D721Med (cell line): ENCODE data around the gene AP4M1.

Experiments
- DNase-seq: peaks from one replicate; pipeline ENCODE4 v3.0.0; 2011; ENCODE audit warnings: low spot score; ENCODE audit not compliant: insufficient read length
- FAIRE-seq: peaks from 2 replicates; lab custom pipeline; 2011; peaks lifted over from hg19 to GRCh38; lab: Jason Lieb, UNC
- TF ChIP-seq, protein P1 (sequence below): IDR thresholded peaks from 2 replicates; pipeline ENCODE4 v1.5.1; 2012; ENCODE audit warnings: mild to moderate bottlenecking, control low read depth; ENCODE audit not compliant: insufficient read depth; ENCODE audit errors: missing control alignments

Gene AP4M1

DNA sequence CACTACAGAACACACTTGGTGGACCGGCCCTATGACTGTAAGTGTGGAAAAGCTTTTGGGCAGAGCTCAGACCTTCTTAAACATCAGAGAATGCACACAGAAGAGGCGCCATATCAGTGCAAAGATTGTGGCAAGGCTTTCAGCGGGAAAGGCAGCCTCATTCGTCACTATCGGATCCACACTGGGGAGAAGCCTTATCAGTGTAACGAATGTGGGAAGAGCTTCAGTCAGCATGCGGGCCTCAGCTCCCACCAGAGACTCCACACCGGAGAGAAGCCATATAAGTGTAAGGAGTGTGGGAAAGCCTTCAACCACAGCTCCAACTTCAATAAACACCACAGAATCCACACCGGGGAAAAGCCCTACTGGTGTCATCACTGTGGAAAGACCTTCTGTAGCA, 37.3 kb upstream of the AP4M1 start:
- no peak for FAIRE-seq
- TF ChIP-seq, protein P1, sequence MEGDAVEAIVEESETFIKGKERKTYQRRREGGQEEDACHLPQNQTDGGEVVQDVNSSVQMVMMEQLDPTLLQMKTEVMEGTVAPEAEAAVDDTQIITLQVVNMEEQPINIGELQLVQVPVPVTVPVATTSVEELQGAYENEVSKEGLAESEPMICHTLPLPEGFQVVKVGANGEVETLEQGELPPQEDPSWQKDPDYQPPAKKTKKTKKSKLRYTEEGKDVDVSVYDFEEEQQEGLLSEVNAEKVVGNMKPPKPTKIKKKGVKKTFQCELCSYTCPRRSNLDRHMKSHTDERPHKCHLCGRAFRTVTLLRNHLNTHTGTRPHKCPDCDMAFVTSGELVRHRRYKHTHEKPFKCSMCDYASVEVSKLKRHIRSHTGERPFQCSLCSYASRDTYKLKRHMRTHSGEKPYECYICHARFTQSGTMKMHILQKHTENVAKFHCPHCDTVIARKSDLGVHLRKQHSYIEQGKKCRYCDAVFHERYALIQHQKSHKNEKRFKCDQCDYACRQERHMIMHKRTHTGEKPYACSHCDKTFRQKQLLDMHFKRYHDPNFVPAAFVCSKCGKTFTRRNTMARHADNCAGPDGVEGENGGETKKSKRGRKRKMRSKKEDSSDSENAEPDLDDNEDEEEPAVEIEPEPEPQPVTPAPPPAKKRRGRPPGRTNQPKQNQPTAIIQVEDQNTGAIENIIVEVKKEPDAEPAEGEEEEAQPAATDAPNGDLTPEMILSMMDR: no peak
- DNase-seq: no peak

DNA sequence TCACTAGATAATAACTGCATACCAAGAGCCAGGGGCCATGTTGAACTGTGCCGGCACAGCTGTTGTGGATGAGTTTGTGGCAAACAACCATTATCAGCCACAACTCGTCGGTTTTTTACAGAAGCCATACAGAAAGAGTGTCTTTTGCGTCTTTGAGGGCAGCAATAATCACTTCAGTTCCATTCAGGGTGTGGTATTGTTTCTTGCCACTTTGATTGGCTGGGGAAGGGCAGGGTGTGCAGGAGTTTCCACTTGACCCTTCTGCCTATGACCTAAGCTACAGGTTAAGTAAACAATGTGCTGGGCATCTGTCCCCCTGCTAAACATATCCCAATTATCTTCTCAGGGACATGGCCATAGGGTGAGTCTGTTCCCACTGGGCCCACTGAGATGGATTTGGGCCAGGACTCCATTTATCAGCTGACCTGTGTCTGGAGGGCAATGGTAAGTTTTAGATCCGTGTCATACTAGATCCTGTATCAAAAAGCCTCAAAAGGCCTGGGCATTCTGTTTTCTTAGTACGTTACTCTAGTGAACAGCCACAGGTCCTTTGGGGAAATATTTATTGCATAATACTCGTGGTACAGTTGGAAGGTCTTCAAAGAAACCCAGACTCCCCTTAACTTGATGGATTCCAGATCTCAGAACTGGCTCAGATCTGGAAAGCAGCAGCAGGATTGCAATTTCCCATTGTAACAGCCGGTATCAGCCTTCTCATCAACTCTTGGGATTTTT, 35.8 kb upstream of the AP4M1 start:
- no peak for DNase-seq
- no peak for FAIRE-seq

DNA sequence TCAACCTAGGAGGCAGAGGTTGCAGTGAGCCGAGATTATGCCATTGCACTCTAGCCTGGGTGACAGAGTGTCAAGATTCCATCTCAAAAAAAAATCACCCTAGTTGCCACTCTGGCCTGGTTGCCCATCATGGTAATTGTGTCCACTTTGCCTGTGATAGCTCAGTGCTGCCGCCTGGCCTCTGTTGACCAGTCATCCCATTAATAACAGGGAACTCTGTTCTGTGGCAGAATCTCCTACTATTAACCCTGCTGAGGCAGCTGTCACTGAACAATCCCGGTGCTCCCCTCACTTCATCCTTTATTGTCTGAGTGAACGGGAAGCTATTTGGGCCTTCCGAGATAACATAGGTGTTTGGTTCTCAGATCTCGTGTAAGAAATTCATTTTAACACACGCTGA, 34.5 kb upstream of the AP4M1 start:
- TF ChIP-seq, protein P1: no peak
- DNase-seq (no peak), FAIRE-seq (no peak)

More for the DNA sequence above, 35.8 kb upstream of the AP4M1 start:
- TF ChIP-seq, protein P1: no peak

DNA sequence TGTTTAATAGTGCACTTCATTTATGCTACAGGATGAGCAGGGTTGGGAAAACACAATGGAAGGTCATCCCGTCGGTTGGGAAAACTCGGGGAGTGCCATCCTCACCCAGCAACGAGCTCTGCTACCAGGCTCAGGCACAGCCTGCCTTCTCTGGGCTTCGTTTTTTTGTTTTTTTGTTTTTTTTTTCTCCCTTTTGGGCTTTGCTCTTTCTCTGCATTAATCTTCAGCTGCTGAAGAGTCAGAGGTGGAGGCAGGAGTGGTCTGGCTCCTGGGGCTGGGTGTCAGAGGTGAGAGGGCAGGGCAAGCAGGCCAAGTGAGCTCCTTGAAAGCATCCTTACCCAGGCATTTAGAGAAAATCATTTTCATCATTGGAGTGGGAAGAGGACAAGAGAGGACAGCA, 31.5 kb upstream of the AP4M1 start:
- TF ChIP-seq, protein P1: no peak
- no peak for DNase-seq
- FAIRE-seq: no peak

DNA sequence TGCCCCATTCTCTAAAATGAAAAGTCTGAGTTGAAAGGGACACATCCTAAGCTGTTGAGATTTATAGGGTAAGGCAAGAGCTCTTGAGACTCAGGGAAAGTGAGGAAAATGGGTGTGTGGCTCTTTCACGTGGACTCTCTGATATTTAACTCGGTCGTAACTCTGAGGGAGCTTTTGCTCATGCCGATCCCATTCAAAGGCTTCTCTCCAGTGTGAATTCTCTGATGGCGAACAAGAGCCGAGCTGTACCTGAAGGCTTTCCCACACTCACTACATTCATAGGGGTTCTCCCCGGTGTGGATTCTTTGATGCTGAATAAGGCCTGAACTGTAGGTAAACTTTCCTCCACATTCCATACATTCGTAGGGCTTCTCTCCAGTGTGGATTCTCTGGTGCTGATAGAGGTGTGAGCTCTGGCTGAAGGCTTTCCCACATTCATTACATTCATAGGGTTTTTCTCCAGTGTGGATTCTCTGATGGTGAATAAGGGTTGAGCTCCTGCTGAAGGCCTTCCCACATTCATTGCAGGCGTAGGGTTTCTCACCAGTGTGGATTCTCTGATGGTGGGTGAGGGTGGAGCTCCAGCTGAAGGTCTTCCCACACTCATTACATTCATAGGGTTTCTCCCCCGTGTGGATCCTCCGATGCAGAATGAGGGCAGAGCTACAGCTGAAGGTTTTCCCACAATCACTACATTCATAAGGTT, 30.3 kb upstream of the AP4M1 start:
- TF ChIP-seq, protein P1: no peak
- FAIRE-seq (no peak), DNase-seq (no peak)

DNA sequence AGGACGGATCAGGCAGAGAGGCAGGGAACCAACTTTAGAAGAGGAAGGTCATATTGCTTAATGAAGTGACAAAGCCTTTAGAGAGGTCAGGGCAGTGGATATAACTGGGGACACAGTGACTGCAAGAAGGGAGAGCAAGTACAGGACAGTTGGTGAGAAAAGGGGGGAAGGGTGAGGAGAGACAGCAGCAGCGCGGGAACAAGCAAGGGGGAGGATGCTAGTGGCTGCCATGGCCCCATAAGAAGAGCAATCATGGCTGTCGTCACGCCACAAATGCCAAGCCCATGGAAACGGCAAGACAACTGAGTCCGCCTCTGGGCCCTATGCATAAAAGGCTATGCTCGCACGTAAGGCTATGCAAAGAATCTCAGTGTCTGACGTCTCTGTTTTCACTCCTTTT, 29.0 kb upstream of the AP4M1 start:
- no peak for FAIRE-seq
- DNase-seq: no peak
- TF ChIP-seq, protein P1: no peak

DNA sequence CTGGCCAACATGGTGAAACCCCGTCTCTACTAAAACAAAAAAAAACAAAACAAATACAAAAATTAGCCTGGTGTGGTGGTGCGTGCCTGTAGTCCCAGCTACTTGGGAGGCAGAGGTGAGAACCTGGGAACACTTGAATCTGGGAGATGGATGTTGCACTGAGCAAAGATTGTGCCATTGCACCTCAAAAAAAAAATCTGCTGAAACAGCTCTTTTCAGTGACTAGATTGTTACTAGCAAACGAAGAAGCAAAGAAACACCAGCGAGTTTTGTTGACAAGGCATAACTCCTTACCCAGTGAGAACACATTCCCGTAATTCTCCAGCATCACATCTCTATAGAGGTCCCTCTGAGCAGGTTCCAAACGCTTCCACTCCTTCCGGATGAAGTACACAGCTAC, 26.6 kb upstream of the AP4M1 start:
- DNase-seq (no peak), FAIRE-seq (no peak)
- TF ChIP-seq, protein P1: no peak
